Activated CD4-positive, alpha-beta T cell treated with anti-CD3 and anti-CD28 coated beads for 48 hours (primary cell): ENCODE measurements around the gene SLC25A1.

ENCODE experiments used
- DNase-seq: peaks from one replicate; pipeline ENCODE4 v3.0.0-alpha.2; 2020

Gene SLC25A1

DNA sequence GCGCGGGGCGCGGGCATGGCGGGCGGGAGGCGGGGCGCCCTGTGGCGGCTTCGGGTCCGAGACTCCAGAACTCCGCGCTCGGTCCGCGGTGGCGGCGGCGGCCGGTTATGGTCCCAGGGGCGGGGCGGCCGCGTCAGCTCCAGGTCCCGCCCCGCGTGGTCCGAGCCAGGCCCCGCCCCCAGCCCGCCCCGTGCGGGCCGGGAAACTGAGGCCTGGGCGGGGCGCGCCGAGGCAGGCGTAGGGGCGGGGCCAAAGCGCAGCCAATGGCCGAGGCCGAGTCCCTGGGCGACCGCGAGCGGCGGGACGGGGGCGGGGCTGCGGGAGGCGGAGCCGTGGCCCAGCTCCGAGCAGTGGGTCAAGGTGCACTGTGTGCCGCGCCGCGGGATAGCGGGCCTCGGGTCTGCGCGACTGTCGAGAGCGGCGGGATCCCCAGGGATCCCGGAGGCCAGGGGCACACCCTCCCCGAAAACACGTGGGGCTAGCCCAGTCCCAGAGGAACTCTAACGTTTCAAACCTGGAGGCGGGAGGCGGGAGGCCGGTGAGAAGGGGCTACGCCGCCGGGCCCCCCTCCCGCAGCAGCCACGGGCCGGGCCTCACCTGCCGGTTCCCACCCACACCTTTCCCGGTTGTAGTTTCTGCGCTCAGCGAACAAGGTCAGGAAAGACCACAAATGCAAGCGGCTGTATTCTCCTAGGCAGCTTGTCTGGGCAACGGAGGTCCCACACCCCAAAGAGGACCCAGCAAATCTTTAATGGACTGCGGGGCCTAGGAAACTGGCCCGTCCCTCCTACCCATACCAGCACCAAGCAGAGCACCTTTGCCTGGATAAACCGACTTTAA, at the start of gene SLC25A1:
TSS of gene SLC25A1 (minus strand) at position 80 of the 840 bp plus-strand sequence. CDS start at position 17, 63 bp downstream.
- peak; percentile 90 for DNase-seq

DNA sequence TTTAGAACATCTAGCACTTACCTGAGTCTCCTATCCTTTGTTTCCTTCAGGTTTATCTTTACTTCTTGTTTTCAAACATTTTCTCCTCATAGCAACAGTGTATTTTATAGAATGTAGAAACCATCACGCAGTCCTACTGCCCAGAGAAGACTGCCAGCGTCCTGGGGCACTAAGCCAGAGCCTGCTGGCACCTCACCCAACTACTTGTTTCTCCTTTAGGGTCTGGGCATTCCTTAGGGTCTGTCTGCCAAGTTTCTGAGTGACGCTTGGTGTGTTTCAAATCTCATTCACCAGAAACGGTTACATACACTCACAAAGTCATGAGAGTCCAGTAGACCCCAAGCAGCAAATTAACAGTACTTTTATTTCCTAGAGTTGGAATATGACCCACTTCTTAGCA, 49.6 kb upstream of the SLC25A1 start:
- no peak for DNase-seq

DNA sequence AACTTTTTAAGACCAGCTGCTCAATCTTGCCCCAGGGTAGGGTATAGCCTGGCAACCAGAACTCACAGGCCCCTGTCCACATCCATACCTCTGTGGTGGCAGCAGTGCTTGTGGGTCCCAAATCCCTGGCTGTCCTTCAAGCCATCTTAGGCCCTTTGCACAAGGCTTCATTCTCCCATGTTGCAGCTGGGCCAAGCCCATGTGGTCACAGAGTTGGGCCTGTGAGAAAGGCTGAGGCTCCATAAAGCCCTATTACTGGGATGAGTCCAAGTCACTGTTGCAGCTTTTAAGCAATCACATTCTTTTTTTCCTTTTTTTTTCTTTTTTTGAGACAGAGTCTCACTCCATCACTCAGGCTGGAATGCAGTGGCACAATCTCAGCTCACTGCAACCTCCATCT, 47.9 kb upstream of the SLC25A1 start:
- DNase-seq: no peak

DNA sequence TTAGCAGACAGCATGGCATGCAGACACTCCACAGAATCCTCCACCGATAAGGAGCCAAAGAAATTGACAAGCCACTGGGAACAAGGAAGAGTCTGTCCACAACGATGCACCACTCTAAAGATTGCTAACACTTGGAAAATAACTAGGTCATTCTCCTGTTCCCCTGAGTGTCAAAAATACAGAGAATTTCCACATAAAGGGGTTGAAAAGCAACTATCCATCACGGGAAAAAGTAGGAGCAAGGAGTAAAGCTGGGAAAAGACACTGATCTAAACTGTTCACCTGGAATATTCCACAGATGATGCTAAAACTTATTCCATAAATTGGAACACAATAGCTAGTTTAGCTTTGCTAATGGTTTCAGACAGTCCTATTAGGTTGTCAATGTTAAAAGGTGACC, 47.0 kb upstream of the SLC25A1 start:
- no peak for DNase-seq

DNA sequence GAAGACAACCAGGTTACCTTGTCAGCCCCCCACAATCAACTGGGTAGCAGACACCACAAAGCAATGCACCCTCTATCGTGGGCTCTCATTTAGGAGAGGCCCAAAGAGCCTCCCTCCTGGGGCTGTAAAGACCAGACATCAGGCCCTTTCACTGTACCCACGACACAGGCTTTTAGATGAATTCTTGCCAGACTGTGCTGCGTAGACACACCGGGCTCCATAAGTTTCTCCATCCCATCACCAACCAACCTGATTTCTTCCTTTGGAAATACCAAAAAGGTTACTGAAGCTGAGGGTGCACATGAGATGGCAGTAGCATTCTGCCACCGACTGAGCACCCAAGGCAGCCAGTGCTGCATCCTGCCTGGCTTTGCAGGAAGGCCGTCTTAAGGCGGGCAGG, 46.4 kb upstream of the SLC25A1 start:
- DNase-seq: no peak

DNA sequence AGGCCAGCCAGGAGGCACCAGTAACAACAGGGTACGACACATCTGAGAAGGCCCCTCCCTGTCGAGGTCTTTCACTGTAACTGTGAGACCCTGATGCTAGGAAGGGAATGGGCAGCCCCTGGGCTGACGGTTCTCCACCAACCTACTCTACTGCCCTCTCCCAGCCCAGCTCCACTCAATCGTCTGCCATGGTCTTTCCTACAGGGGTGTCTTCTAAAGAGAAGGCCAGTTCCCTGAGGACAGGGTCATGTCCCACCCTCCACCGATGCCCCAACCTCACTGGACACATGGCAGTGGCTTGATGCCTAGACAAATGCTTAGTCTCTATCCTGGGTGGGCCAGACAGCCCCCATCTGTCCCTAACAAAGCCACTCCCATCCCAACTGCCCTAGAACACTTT, 46.0 kb upstream of the SLC25A1 start:
- DNase-seq: no peak

DNA sequence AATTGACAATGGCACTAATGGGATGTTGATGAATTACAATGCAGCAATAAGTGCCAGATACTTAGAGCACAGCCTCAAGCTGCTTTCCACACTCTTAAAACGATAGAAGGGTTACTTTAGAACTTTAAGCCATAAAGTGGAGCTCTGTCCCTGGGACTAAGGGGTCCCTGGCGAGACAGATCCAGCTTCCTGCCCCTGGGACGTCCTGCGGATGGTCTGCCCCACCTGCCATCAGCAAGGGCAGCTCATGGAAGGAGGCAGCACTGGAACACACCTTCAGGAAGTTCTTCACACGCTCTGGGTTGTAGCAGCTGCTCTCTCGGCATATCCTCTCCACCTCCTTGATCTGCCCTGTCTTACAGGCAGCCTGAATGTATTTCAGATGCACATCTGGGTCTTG, 45.1 kb upstream of the SLC25A1 start:
- DNase-seq: no peak

DNA sequence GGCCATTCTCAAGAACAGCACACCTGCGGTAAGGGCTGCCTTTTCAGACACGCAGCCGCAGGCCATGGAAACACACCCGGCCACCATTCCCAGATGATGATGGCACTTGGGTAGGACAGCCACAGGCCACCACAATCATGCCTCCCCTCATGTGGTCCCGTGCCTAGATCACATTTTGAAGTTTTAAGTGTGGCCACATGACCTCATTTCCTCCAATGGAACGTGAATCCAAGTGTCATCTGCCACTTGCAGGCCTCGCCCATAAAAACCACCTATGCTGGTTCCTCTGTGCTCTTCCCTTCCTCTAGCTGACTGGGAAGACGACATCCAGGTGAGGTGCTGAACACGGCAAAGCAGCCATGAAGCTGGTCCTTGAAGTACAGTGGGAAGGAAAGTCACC, 44.6 kb upstream of the SLC25A1 start:
- DNase-seq: no peak

DNA sequence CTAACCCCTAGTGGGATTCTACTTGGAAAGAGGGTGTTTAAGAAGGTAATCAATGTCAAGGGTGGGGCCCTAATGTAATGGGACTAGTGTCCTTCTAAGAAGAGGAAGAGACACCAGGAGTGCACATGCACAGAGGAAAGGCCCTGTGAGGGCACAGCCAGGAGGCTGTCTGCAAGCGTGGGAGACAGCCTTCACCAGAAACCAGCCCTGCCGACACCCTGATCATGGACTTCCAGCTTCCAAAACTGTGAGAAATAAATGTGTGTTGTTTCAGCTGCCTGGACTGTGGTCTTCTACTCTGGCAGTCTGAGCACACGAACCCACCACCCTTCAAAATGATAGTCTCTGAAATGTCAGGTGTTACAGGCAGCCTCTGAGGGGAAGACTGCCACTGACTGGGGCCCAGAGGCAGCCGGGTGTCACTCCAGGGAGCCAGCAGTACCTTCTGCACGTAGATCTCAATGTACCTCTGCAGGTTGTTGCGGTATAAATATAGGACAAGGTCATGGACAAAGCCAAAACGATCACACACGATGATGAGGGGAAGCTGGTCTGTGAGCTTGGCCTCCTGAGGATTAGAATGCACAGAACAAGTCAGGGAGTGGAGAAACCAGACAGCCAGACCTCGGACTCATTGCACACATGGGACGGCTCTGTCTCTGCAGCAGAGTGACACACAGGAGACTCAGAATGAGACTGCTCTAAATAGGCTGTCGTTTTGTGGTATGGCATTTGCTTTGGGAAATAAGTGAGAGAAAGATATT, 43.9 kb upstream of the SLC25A1 start:
- no peak for DNase-seq

DNA sequence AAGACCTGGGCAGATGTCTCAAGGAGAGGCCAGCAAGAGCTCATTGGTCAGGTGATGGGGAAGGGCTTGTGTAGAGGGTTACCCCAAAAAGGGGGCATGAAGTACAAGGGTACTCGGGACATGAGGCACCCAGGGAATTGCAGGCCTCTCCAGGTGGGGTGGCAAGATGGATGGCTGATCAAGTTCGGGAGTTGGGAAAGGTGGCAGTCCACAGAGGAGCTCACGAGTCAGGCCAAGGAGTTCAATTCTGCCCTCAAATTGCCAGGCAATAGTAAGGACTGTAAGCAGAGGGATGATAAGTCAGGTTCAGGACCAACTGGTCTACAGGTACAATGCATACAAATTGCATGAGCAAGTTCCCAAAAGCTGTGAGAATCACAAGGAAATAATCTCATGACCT, 42.3 kb upstream of the SLC25A1 start:
- no peak for DNase-seq

DNA sequence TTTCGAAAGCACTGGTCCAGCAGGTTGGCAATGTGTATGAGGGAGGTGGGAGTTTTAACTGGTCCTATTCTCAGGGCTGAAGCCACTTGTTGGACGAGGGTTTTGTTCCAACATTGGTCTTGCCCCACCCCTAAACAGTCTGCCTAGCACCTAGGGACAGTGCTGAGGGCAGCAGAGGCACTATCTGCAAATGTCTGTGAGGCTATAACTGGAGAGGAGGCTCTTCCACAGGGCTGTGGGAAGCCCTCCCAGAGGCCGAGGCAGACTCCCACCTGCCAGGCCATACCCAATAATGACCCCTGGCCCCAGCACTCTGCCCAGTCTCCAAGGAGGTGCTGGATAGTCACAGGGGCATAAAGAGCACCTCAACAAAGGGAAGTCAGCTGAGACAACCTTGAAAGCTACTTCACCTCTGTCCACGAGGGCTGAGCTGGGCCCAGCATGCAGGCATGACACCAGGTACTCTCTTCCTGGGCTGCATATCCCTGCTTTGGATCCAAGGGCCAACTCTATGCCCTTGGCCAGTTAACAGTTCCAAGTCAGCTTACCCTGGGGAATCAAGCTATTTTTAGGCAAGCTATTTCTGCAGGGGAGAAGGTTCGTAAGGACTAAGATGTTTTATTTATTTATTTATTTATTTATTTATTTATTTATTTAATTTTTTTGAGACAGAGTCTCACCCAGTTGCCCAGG, 40.2 kb upstream of the SLC25A1 start:
- no peak for DNase-seq

DNA sequence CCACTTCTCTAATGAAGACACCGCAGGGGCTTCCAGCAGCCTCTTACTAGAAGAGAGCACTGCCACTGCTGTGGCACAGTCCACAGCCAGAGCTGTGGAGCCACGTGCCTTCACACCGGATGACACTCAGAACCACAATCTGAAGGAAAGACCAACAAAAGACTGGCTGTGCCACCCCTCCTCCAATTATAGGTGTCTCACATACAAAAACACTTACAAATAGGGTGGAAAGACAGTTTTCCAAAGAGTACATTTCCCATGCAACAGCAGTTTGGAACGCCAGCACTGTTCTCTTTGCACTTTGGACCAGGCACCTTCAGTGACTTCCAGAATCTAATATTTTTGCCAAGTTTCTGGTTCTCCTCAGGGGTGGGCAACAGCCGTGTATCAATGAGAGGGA, 38.0 kb upstream of the SLC25A1 start:
- no peak for DNase-seq

DNA sequence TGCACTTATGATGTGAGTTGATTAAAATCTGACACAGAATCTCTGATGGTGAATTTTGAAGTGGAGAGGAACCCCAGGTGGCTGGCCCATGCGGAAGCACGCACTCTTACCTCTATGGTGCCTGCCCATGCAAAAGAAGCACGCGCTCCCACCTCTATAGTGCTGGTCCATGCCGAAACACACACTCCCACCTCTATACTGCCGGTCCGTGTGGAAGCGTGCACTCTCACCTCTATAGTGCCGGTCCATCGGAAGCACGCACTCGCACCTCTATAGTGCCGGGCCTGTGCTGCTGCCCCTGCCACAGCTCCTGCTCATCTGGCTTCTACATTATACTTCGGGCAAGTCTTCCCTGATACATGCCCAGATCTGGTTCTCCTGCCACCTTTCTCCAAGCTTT, 36.8 kb upstream of the SLC25A1 start:
- no peak for DNase-seq

DNA sequence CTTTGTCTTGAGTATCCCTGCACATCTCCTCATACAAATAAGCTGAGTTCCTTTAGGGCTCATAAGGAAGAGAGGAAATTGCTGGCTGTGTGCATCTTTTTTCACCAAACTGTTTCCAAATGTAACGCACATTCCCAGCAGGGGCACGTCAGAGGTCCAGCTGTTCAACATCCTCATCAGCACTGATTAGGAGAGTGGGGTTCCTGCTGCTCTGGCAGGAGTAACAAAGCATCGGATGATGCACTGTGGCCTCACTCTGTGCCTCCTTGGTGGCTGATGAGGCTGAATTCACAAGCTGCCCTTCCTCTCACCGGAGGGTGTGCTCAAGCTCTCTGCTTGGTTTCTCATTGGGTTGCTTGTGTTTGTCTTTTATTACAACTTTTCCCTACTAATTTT, 35.5 kb upstream of the SLC25A1 start:
- no peak for DNase-seq

DNA sequence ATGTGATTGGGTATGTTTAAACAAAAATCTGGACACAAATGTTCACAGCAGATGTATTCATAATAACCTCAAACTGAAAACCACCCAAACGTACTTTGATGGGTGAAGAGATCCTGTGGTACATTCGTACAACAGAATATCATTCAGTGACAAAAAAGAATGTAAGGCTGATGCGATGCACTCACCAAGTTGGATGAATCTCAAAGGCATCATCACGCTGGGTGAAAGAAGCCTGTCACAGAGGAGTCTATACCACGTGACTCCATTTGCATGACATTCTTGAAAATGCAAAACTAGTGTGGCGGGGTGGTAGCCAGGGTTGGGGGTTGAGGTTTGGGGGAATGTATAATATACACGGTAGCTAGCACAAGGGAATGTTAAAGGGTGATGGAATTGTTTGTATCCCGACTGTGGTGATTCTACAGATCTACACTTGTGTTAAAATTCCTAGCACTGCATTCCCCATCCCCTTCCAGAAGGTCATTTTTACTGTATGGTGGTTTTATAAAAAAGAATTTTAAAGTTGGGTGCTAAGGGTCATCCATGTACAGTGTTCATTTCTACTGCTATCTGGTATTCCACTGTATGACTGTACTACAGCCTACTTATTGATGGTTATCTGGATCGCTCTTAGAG, 35.0 kb upstream of the SLC25A1 start:
- no peak for DNase-seq

DNA sequence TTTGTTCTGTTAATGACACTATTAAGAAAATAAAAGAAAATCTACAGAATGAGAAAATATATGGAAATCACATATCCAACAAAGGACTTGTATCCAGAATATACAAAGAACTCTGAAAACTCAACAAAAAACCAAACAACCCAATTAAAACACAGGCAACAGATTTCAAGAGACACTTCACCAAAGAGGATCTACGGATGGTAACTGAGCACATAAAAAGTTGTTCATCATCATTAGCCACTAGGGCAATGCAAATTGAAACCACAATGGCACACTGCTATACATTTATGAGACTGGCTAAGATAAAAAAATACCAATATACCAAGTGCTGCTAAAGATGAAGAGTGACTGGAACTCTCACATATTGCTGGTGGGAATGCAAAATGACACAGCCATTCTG, 34.5 kb upstream of the SLC25A1 start:
- no peak for DNase-seq

DNA sequence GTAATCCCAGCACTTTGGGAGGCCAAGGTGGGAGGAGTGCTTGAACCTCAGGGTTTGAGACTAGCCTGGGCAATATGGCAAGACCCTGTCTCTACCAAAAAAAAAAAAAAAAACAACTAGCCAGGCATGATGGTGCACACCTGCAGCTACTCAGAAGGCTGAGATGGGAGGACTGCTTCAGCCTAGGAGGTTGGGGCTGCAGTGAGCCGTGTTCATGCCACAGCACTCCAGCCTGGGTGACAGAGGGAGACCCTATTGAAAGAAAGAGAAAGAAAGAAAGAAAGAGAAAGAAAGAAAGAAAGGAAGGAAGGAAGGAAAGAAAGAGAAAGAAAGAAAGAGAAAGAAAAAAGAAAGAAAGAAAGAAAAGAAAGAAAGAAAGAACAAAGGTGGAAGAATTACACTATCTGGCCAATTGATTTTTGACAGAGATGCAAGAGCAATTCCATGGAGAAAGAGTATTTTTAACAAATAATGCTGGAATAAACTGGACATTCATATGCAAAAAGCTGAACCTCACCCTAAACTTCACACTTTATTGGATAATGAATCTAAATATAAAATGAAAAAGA, 33.9 kb upstream of the SLC25A1 start:
- no peak for DNase-seq

DNA sequence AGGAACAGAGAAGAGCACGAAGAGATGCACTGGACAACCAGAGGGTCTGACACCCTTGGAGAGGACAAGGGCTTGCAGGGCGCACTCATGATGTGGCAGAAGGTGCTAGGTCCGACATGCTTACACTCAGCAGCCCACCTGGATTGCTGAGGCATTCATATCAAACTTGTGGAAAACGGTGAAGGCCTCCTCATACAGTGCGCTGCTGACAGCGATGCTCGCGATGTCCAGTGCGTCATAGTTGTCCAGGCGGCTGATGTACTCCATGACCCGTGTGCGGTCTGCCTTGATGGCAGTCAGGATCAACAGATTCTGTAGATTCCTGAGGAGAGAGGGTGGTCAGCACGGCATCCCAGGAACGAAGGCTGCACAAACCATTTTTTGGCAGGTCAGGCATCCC, 31.7 kb upstream of the SLC25A1 start:
- no peak for DNase-seq

DNA sequence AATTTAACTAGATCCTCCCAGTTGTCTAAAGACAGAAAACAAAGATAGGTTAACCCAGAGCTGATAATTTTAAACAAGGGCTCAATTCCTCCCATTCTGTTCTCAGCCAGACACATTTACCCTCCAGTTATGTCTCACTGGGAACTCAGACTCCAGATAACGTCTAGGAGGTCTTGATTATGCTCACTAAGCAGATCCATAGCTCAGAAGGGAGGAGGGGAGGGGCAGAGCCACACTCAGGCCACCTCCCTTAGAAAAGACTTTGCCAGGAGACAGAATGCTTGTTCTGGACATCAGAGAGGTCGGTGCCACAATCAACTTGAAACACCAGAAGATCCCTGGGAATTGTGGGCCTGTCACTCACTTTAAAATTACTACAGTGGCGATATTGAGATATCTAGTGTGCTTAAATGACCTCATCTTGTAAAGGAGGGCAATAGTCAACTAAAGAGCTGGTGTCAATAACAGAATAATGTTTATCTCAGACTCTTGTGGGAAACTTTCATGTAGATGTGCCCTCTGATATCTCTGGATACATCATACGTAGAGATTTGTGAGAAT, 29.8 kb upstream of the SLC25A1 start:
- no peak for DNase-seq

DNA sequence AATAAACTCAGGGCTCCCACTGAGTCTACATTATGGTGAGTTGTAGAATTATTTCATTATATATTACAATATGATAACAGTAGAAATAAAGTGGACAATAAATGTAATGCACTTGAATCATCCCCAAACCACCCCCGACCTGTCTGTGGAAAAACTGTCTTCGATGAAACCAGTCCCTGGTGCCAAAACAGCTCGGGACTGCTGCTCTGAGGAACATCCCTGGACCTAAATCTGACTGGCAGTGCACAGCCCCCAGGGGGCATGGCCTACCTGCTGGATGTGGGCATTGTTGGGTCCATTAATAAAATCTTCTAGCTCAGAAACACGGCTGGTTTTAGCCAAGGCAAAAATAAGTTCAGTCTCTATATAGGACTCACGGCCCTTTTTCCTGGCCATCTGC, 29.3 kb upstream of the SLC25A1 start:
- DNase-seq: no peak

DNA sequence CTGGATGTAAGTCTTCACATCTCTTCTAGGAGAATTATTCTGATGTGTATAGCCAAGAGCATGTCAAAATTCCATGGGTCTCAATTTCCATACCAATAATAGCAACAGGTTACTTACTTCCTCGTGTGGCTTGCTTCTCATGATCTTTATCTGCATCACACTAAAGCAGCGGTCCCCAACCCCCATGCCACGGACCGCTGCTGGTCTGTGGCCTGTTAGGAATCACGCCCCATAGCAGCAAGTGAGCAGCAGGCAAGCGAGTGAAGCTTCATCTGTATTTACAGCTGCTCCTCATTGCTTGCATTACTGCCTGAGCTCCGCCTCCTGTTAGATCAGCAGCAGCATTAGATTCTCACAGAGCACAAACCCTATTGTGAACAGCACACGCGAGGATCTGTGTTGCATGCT, 28.9 kb upstream of the SLC25A1 start:
- DNase-seq: no peak

DNA sequence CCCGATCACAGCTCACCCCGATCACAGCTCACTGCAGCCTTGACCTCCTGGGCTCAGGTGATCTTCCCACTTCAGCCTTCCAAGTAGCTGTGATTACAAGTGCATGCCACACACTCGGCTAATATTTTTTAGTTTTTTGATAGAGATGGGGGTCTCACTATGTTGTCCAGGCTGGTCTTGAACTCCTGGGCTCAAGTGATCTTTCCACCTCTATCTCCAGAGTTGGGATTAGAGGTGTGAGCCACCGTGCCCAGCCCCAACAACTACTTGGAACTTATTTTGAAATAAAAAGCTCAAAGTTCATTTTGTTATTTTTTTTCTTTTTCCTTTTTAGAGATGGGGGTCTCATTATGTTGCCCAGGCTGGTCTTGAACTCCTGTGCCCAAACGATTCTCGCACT, 27.8 kb upstream of the SLC25A1 start:
- DNase-seq: no peak

DNA sequence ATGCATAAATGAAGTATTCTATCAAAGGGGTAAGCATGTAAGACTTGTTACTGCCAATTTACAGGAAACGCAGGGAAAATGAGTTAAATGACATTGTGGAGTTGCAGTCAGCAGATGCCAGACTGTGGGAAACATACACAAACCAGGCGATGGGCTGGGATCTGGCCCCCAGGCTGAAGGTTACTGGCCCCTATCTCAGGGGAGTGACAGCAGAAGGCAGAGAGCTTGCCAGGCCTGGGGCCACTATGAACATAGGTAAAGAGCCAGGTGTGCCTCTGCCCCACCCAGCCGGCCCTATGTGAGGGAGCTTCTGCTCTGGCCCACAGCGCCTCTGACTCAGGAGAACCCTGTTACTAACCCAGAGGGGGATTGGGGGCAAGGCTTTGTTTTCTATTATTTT, 26.1 kb upstream of the SLC25A1 start:
- DNase-seq: no peak
